H1 (cell line): ENCODE measurements around the gene PBLD. TPM values are rescaled to one million over a fixed set of nuclear protein-coding genes. Genes with fewer than 3 reads are reported as not detected.

Experiments
- CTCF ChIA-PET: fragments of 300-600 bp; sonication (Branson Sonifier 250); formaldehyde crosslinking; loops from one replicate; lab custom pipeline; 2021; ENCODE audit not compliant: partially characterized antibody; lab: Charles Lee
- POLR2A ChIA-PET: fragments of 300-600 bp; sonication (Branson Sonifier 250); formaldehyde crosslinking; loops from one replicate; lab custom pipeline; 2021; ENCODE audit warnings: inconsistent platforms; ENCODE audit not compliant: partially characterized antibody; lab: Charles Lee
- DNase-seq, 2 experiments: peaks; one replicate each; pipeline versions ENCODE4 v3.0.0 to v3.0.0-alpha.2; 2010 to 2022; ENCODE audit warnings: low spot score in 2 of 2, low read depth in 1 of 2, mixed read lengths in 1 of 2
- FAIRE-seq: peaks from 2 replicates; lab custom pipeline; 2011; peaks lifted over from hg19 to GRCh38; lab: Jason Lieb, UNC
- H2AFZ ChIP-seq: 2 replicates; pipeline ENCODE4 v1.8.1; 2012; ENCODE audit warnings: low read length, inconsistent platforms
- H2AK5ac ChIP-seq: 2 replicates; pipeline ENCODE4 v1.6.1; 2013; ENCODE audit warnings: low read depth, low read length
- H2BK120ac ChIP-seq: replicated peaks from 2 replicates; pipeline ENCODE3; 2013; ENCODE audit warnings: low read depth, low read length, inconsistent platforms
- H2BK12ac ChIP-seq: 2 replicates; pipeline ENCODE4 v1.6.1; 2013; ENCODE audit warnings: low read depth, low read length
- H2BK15ac ChIP-seq: 2 replicates; pipeline ENCODE4 v1.6.1; 2013; ENCODE audit warnings: low read length
- H2BK20ac ChIP-seq: 2 replicates; pipeline ENCODE4 v1.6.1; 2013; ENCODE audit warnings: low read length
- H2BK5ac ChIP-seq: 2 replicates; pipeline ENCODE4 v1.6.1; 2013; ENCODE audit warnings: low read depth, low read length
- H3K14ac ChIP-seq: 2 replicates; pipeline ENCODE4 v1.6.1; 2013; ENCODE audit warnings: inconsistent platforms; ENCODE audit not compliant: insufficient read length
- H3K18ac ChIP-seq: 2 replicates; pipeline ENCODE4 v1.6.1; 2013; ENCODE audit warnings: low read length; ENCODE audit errors: extremely low read depth
- H3K23ac ChIP-seq: 2 replicates; pipeline ENCODE4 v1.6.1; 2013; ENCODE audit warnings: inconsistent platforms; ENCODE audit not compliant: insufficient read length
- H3K23me2 ChIP-seq: 2 replicates; pipeline ENCODE4 v1.6.1; 2013; ENCODE audit warnings: low read depth, low read length
- H3K27ac ChIP-seq: 2 replicates; pipeline ENCODE4 v1.6.1; 2011; ENCODE audit warnings: low read depth, low read length, inconsistent platforms
- H3K27me3 ChIP-seq, 4 experiments: replicated peaks in 1 of 4; 1 replicate in 1 of 4; 2 replicates in 3 of 4; pipeline versions ENCODE4 v1.6.1 to v1.8.1; 2011 to 2013; ENCODE audit warnings: low read length in 3 of 4, mild to moderate bottlenecking in 3 of 4, inconsistent platforms in 2 of 4, mixed read lengths in 2 of 4, moderate library complexity in 1 of 4; ENCODE audit not compliant: control insufficient read depth in 3 of 4, insufficient read depth in 3 of 4; ENCODE audit errors: extremely low read depth in 1 of 4
- H3K36me3 ChIP-seq, 4 experiments: 2 replicates each; pipeline versions ENCODE4 v1.6.1 to v1.8.1; 2011 to 2013; ENCODE audit warnings: mild to moderate bottlenecking in 4 of 4, low read length in 3 of 4, moderate library complexity in 2 of 4, control low read depth in 1 of 4, inconsistent platforms in 1 of 4; ENCODE audit not compliant: insufficient read depth in 4 of 4, control insufficient read depth in 2 of 4
- H3K4ac ChIP-seq: replicated peaks from 2 replicates; pipeline ENCODE3; 2013; ENCODE audit warnings: low read length, low read depth, mixed read lengths, inconsistent platforms; ENCODE audit not compliant: insufficient read length
- H3K4me1 ChIP-seq, 4 experiments: replicated peaks in 1 of 4; 1 replicate in 1 of 4; 2 replicates in 3 of 4; pipeline versions ENCODE4 v1.6.1 to v1.8.1; 2011 to 2013; ENCODE audit warnings: low read length in 3 of 4, inconsistent platforms in 2 of 4, mixed read lengths in 1 of 4; ENCODE audit not compliant: insufficient read depth in 4 of 4, control insufficient read depth in 3 of 4
- H3K4me2 ChIP-seq, 2 experiments: 2 replicates each; pipeline versions ENCODE4 v1.6.1 to v1.8.1; 2011 to 2013; ENCODE audit warnings: low read depth in 2 of 2, low read length in 2 of 2, control low read depth in 1 of 2, inconsistent platforms in 1 of 2, mild to moderate bottlenecking in 1 of 2; ENCODE audit not compliant: insufficient read depth in 1 of 2
- H3K4me3 ChIP-seq, 4 experiments: fragments of 200-600, 300-600 bp in 1 of 4; sonication (generic), shearing (Covaris generic), sonication (Bioruptor Twin) in 1 of 4; 2 replicates each; pipeline versions ENCODE4 v1.5.1 to v1.8.1; 2011 to 2016; ENCODE audit warnings: low read length in 4 of 4, low read depth in 3 of 4, control low read depth in 2 of 4, inconsistent platforms in 2 of 4, mild to moderate bottlenecking in 2 of 4, mixed read lengths in 1 of 4, moderate library complexity in 1 of 4; ENCODE audit not compliant: insufficient read depth in 2 of 4; ENCODE audit errors: extremely low read depth in 1 of 4
- H3K56ac ChIP-seq: replicated peaks from 2 replicates; pipeline ENCODE3; 2013; ENCODE audit warnings: low read depth, mild to moderate bottlenecking, mixed read lengths, low read length, inconsistent platforms; ENCODE audit not compliant: insufficient read length
- H3K79me1 ChIP-seq: 2 replicates; pipeline ENCODE4 v1.6.1; 2013; ENCODE audit warnings: low read depth, low read length, control low read depth
- H3K79me2 ChIP-seq, 2 experiments: 2 replicates each; pipeline versions ENCODE4 v1.6.1 to v1.8.1; 2012 to 2013; ENCODE audit warnings: low read length in 2 of 2, mild to moderate bottlenecking in 2 of 2, inconsistent platforms in 1 of 2; ENCODE audit not compliant: insufficient read depth in 2 of 2, control insufficient read depth in 1 of 2
- H3K9ac ChIP-seq, 4 experiments: replicated peaks in 1 of 4; 1 replicate in 1 of 4; 2 replicates in 3 of 4; pipeline versions ENCODE4 v1.6.1 to v1.8.1; 2011 to 2013; ENCODE audit warnings: low read depth in 3 of 4, low read length in 3 of 4, control low read depth in 2 of 4, mild to moderate bottlenecking in 2 of 4, moderate library complexity in 2 of 4, inconsistent platforms in 1 of 4; ENCODE audit errors: extremely low read depth in 1 of 4
- H3K9me3 ChIP-seq, 2 experiments: 2 replicates each; pipeline versions ENCODE4 v1.6.1 to v1.8.1; 2012 to 2013; ENCODE audit warnings: mild to moderate bottlenecking in 2 of 2, moderate library complexity in 2 of 2, control low read depth in 1 of 2, inconsistent platforms in 1 of 2, low read depth in 1 of 2, low read length in 1 of 2, mixed read lengths in 1 of 2; ENCODE audit not compliant: insufficient read depth in 2 of 2
- H4K20me1 ChIP-seq, 2 experiments: replicated peaks in 1 of 2; 2 replicates each; pipeline versions ENCODE3 to v1.8.1; 2011 to 2013; ENCODE audit warnings: inconsistent platforms in 2 of 2, low read length in 2 of 2, mild to moderate bottlenecking in 1 of 2; ENCODE audit not compliant: insufficient read depth in 2 of 2, control insufficient read depth in 1 of 2
- H4K5ac ChIP-seq: 2 replicates; pipeline ENCODE4 v1.6.1; 2013; ENCODE audit warnings: low read length, low read depth, mixed read lengths, inconsistent platforms; ENCODE audit not compliant: insufficient read length
- H4K8ac ChIP-seq: 2 replicates; pipeline ENCODE4 v1.8.0; 2013; ENCODE audit warnings: mild to moderate bottlenecking, moderate library complexity, low read length, inconsistent platforms; ENCODE audit not compliant: insufficient read depth; ENCODE audit errors: extremely low read depth
- H4K91ac ChIP-seq: replicated peaks from 2 replicates; pipeline ENCODE3; 2013; ENCODE audit warnings: low read length, mixed read lengths, inconsistent platforms; ENCODE audit not compliant: insufficient read length
- BCL11A ChIP-seq, 2 experiments: IDR thresholded peaks; one replicate each; pipeline ENCODE4 v1.6.1; 2011; ENCODE audit warnings: low read depth in 2 of 2, low read length in 2 of 2, mild to moderate bottlenecking in 2 of 2
- CBX8 ChIP-seq: fragments of 300-800, 300-1000 bp; sonication (generic); IDR thresholded peaks from 2 replicates; pipeline ENCODE4 v1.7.1; 2016; ENCODE audit warnings: low read depth, low read length, borderline replicate concordance
- CREB1 ChIP-seq: IDR thresholded peaks from 2 replicates; pipeline ENCODE4 v1.6.1; 2012; ENCODE audit warnings: inconsistent platforms
- EZH2 ChIP-seq: fragments of 200-600 bp; sonication (generic); IDR thresholded peaks from 2 replicates; pipeline ENCODE4 v1.7.1; 2012; ENCODE audit warnings: low read depth, mild to moderate bottlenecking, moderate library complexity, low read length, inconsistent platforms; ENCODE audit not compliant: severe bottlenecking
- PHF8 ChIP-seq: fragments of 200-600 bp; sonication (generic); conservative IDR thresholded peaks from 2 replicates; pipeline ENCODE4 v1.7.1; 2012; ENCODE audit warnings: low read depth, mild to moderate bottlenecking, inconsistent platforms, low read length, moderate library complexity
- SIN3A ChIP-seq, 2 experiments: IDR thresholded peaks in 1 of 2; conservative IDR thresholded peaks in 1 of 2; 2 replicates each; pipeline ENCODE4 v1.6.1; 2011 to 2012; ENCODE audit warnings: low read length in 2 of 2, improper control_type of control experiment in 1 of 2, low read depth in 1 of 2, mild to moderate bottlenecking in 1 of 2
- SIRT6 ChIP-seq: IDR thresholded peaks from one replicate; pipeline ENCODE4 v1.7.1; 2012; ENCODE audit warnings: low read length, inconsistent platforms
- TEAD4 ChIP-seq: IDR thresholded peaks from 2 replicates; pipeline ENCODE4 v1.6.1; 2012; ENCODE audit warnings: low read depth, low read length, inconsistent platforms, mixed read lengths
- YY1 ChIP-seq: IDR thresholded peaks from 2 replicates; pipeline ENCODE4 v1.6.1; 2011; ENCODE audit warnings: low read depth, mild to moderate bottlenecking, low read length
- WGBS, 2 experiments: shearing (Covaris generic) in 1 of 2; methylation state at CpG; one replicate each; pipeline versions ENCODE4 v1.1.6 to v1.1.7; 2013 to 2015; ENCODE audit warnings: low lambda C conversion rate in 2 of 2, mixed read lengths in 2 of 2, inconsistent platforms in 1 of 2, low coverage in 1 of 2, missing lambda C conversion rate in 1 of 2; ENCODE audit not compliant: insufficient replicate concordance in 2 of 2, insufficient coverage in 1 of 2, insufficient read length in 1 of 2; ENCODE audit errors: extremely low coverage in 1 of 2, missing lambda C conversion rate in 1 of 2; 5-methylcytosine and 5-hydroxymethylcytosine counted together
- polyA plus RNA-seq, 7 experiments: library from polyadenylated mRNA; depleted of rRNA in 3 of 7; stranded (reverse) in 5 of 7; unstranded in 2 of 7; fragments of >200 nt in 5 of 7; fragments of 200-250 nt in 2 of 7; gene quantifications; 1 replicate in 5 of 7; 2 replicates in 1 of 7; 4 replicates in 1 of 7; pipeline versions ENCODE4 v1.2.1 to v1.2.3, GENCODE V29; 2011 to 2013; ENCODE audit warnings: missing spikeins in 2 of 7, mixed read lengths in 2 of 7
- total RNA-seq: library from RNA; stranded (reverse); fragmentation: NEBNext Ultra II Directional; extraction: Animal tissue kit (Norgen Biotek cat#: 25700); gene quantifications from 2 replicates; pipeline ENCODE4 v1.2.1, GENCODE V29; 2021

The PBLD gene
- total and polyA plus RNA-seq, 2 of the 8 experiments (the other 6 are each of a cell fraction or from before 2014, with no cell fraction given), result 0.56 to 2.0 TPM

GRCh38 chr10:68318331-68319059, 14.2 kb downstream of the PBLD start:
- Histone ChIP-seq H3K23me2 (no peaks in the 10 kb centered on the region), H3K18ac (no peak overlapping the region), H3K4me1 (no peaks in the 10 kb centered on the region), H3K4me3 (no peak overlapping the region), H4K20me1 (no peaks in the 10 kb centered on the region), H3K79me2 (no peaks in the 10 kb centered on the region), H2BK120ac (no peak overlapping the region), H3K79me1 (no peaks in the 10 kb centered on the region), H3K27ac (no peak overlapping the region), H4K5ac (no peak overlapping the region), H2AFZ (no peak overlapping the region), H4K91ac (no peak overlapping the region), H3K36me3 (no peaks in the 10 kb centered on the region), H3K23ac (no peak overlapping the region), H2BK20ac (no peak overlapping the region), H4K8ac (no peak overlapping the region), H2BK15ac (no peak overlapping the region), H2BK12ac (no peak overlapping the region), H3K4ac (no peak overlapping the region), H2AK5ac (no peak overlapping the region), H3K4me2 (no peak overlapping the region), H3K56ac (no peak overlapping the region), H3K9ac (no peak overlapping the region), H2BK5ac (no peak overlapping the region), H3K14ac (no peak overlapping the region), H3K27me3 (no peaks in the 10 kb centered on the region), H3K9me3 (peaks cover 4 to 9% of the 10 kb centered on the region in 2 experiments; a peak in 2 of 4 replicates)
- DNase-seq, result no peak
- CTCF ChIA-PET, result interaction anchor here (1.6 kb wide), 1 partner anchor 11 kb away, joined by 5 read pairs; no protein-coding TSS in a partner anchor
- POLR2A ChIA-PET, result interaction anchor here (1.6 kb wide), 1 partner anchor 12 kb away, joined by 6 read pairs; no protein-coding TSS in a partner anchor
- 75% methylated on average over 1 of the region's 1 CpG; no CpG with 5 or more reads in 1 of the 2 experiments for WGBS, 2 experiments
- TF ChIP-seq TEAD4 (no peak), BCL11A (IDR thresholded peaks at IDR 0.05; ENCODE audit: low read depth in 2 of 2, low read length in 2 of 2) (no peak), EZH2 (no peak), SIRT6 (no peak), CBX8 (no peak), YY1 (no peak), CREB1 (no peak), PHF8 (no peak), SIN3A (conservative IDR thresholded peaks at IDR 0.05 in 1 of 2, IDR thresholded peaks at IDR 0.05 in 1 of 2; ENCODE audit: low read depth in 1 of 2, low read length in 2 of 2) (no peak)
- FAIRE-seq, result no peak
